Breast epithelium (tissue), 3 donors: Measurements from ENCODE around the gene ALMS1.

Experiments used
- POLR2A ChIP-seq: fragments of 450-650 bp; IDR thresholded peaks from one replicate; pipeline ENCODE4 v1.6.1; 2016; ENCODE audit warnings: antibody characterized with exemption, mild to moderate bottlenecking, moderate library complexity
- TF ChIP-seq, protein P1 (sequence below), 3 donors: fragments of 450-650 bp; IDR thresholded peaks; one replicate each; pipeline ENCODE4 v1.5.1; 2016 to 2017; ENCODE audit warnings: antibody characterized with exemption in 3 of 3, mild to moderate bottlenecking in 3 of 3, moderate library complexity in 3 of 3

DNA sequence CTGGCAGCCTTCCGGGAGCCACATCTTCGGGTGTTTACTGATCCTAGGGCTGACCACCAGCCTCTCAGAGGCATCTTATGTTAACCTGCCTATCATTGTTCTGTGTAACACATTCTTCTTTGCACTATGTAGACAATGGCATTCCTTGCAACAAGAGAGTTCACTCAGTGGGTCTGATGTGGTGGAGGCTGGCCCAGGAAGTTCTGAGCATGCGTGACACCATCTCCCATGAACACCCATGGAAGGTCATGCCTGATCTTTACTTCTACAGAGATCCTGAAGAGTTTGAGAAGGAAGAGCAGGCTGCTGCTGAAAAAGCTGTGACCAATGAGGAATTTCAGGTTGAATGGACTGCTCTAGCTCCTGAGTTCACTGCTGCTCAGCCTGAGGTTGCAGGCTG, 15.3 kb upstream of the ALMS1 start:
- TF ChIP-seq, protein P1, sequence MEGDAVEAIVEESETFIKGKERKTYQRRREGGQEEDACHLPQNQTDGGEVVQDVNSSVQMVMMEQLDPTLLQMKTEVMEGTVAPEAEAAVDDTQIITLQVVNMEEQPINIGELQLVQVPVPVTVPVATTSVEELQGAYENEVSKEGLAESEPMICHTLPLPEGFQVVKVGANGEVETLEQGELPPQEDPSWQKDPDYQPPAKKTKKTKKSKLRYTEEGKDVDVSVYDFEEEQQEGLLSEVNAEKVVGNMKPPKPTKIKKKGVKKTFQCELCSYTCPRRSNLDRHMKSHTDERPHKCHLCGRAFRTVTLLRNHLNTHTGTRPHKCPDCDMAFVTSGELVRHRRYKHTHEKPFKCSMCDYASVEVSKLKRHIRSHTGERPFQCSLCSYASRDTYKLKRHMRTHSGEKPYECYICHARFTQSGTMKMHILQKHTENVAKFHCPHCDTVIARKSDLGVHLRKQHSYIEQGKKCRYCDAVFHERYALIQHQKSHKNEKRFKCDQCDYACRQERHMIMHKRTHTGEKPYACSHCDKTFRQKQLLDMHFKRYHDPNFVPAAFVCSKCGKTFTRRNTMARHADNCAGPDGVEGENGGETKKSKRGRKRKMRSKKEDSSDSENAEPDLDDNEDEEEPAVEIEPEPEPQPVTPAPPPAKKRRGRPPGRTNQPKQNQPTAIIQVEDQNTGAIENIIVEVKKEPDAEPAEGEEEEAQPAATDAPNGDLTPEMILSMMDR (IDR thresholded peaks at IDR 0.05) = no peak
- TF ChIP-seq POLR2A = no peak
